ENCODE results near the gene CYB5R4. TPM values are rescaled to one million over a fixed set of nuclear protein-coding genes. Genes with fewer than 3 reads are reported as not detected.
A peak's percentile ranks its signal among the peaks of the same experiment; 100 is the strongest.

The CYB5R4 gene
- total RNA-seq, 1 experiment from 2014 or later = 24.0 TPM

- no peaks in the 10 kb centered on the region for H4K20me1 ChIP-seq (ENCODE audit: insufficient read depth)
- ATAC-seq = 0 out of 2 replicates have a peak, but pooled peaks have one; percentile 38
- RAD21 ChIA-PET (ENCODE audit: low non-redundant PET in 1 of 2, low total read pairs in 2 of 2, uncharacterized antibody in 2 of 2, unreplicated experiment in 2 of 2) = no interaction called here
- no peaks in the 10 kb centered on the region for H3K9me2 ChIP-seq (ENCODE audit: insufficient read depth)
- no peak overlapping the region for H3K27ac ChIP-seq (ENCODE audit: low read depth, low read length)
- no peaks in the 10 kb centered on the region for H3K79me2 ChIP-seq (ENCODE audit: insufficient read depth, low read length)
- no peaks in the 10 kb centered on the region for H3K27me3 ChIP-seq (ENCODE audit: insufficient read depth, low read length)
- no TSS peak for BruUV-seq (replicated peaks)
- H3K9ac ChIP-seq (ENCODE audit: low read length) = no peak overlapping the region
- no peak for DNase-seq (ENCODE audit: low read depth, low spot score)
- TF ChIP-seq POLR2A (IDR thresholded peaks at IDR 0.05; ENCODE audit: borderline replicate concordance, extremely low read depth, insufficient read depth, insufficient read length) (no peak), EZH2 (IDR thresholded peaks at IDR 0.05) (no peak), EGR1 (IDR thresholded peaks at IDR 0.05; ENCODE audit: low read depth) (0 out of 2 replicates have a peak, but pooled peaks have one; percentile 20)
- POLR2A ChIA-PET = no interaction called here
- no peak overlapping the region for H2AFZ ChIP-seq (ENCODE audit: low read depth, low read length, poor library complexity, severe bottlenecking)
- H3K9me3 ChIP-seq (ENCODE audit: control insufficient read depth in 1 of 2, insufficient read depth in 1 of 2, low read depth in 1 of 2, low read length in 2 of 2) = no peaks in the 10 kb centered on the region; a peak in 1 of 4 replicates
- no peaks in the 10 kb centered on the region for H3K36me3 ChIP-seq (ENCODE audit: control insufficient read depth in 1 of 2, insufficient read depth in 2 of 2, low read length in 2 of 2)
- CTCF ChIA-PET = no interaction called here
- no peak overlapping the region for H3K4me2 ChIP-seq (ENCODE audit: low read length)
- intact Hi-C loops (cut with micrococcal nuclease) = no loop called here
- H3K4me1 ChIP-seq (ENCODE audit: control insufficient read depth in 1 of 2, insufficient read depth in 2 of 2, low read length in 2 of 2) = peaks cover 0 to 10% of the 10 kb centered on the region in 2 experiments; a peak in 2 of 4 replicates
- H3K4me3 ChIP-seq (replicated peaks in 1 of 2; ENCODE audit: low read depth in 1 of 2, low read length in 2 of 2) = no peak overlapping the region
Observed at GRCh38 chr6:83976871-83977270, 117.4 kb downstream of the CYB5R4 start.

DNA sequence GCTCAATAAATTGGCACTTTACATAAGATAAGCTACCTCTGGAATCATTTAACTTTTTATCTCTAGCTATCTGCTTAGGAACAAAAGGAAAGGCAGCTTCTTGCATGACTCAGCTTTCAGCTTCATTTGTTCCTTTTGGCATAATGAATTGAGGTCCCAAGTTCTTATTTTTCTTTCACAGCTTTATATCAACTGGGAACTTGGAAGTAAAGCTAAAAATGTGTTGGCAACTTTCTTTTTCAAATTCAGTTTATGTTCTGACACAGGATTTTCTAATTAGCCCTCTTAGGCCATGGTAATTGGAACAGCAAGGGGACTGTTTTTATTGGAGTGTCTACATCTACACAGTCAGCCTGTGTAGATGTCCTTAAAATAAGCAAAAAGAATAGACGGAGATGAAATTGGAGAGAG lies 118.8 kb downstream of the CYB5R4 start:
- H2AFZ ChIP-seq (ENCODE audit: low read depth, low read length, poor library complexity, severe bottlenecking) = no peak overlapping the region
- H3K79me2 ChIP-seq (ENCODE audit: insufficient read depth, low read length) = no peaks in the 10 kb centered on the region
- ATAC-seq (no peak), DNase-seq (ENCODE audit: low read depth, low spot score) (no peak)
- H3K4me1 ChIP-seq (ENCODE audit: control insufficient read depth in 1 of 2, insufficient read depth in 2 of 2, low read length in 2 of 2) = peaks cover 0 to 10% of the 10 kb centered on the region in 2 experiments; a peak in 2 of 4 replicates
- no peak overlapping the region for H3K9ac ChIP-seq (ENCODE audit: low read length)
- H3K36me3 ChIP-seq (ENCODE audit: control insufficient read depth in 1 of 2, insufficient read depth in 2 of 2, low read length in 2 of 2) = no peaks in the 10 kb centered on the region
- no peak overlapping the region for H3K4me3 ChIP-seq (replicated peaks in 1 of 2; ENCODE audit: low read depth in 1 of 2, low read length in 2 of 2)
- POLR2A ChIA-PET = no interaction called here
- H4K20me1 ChIP-seq (ENCODE audit: insufficient read depth) = no peaks in the 10 kb centered on the region
- no peaks in the 10 kb centered on the region for H3K27me3 ChIP-seq (ENCODE audit: insufficient read depth, low read length)
- TF ChIP-seq CBX3 (IDR thresholded peaks at IDR 0.05; ENCODE audit: low read depth) = no peak
- TF ChIP-seq CEBPB (IDR thresholded peaks at IDR 0.05; ENCODE audit: low read depth) = no peak
- no peak for TF ChIP-seq RAD21 (IDR thresholded peaks at IDR 0.05; ENCODE audit: low read depth)
- TF ChIP-seq EZH2 (IDR thresholded peaks at IDR 0.05) = no peak
- TF ChIP-seq SP1 (IDR thresholded peaks at IDR 0.05; ENCODE audit: low read depth) = no peak
- TF ChIP-seq CTCF (IDR thresholded peaks at IDR 0.05 in 2 of 3, conservative IDR thresholded peaks at IDR 0.05 in 1 of 3; ENCODE audit: borderline replicate concordance in 1 of 3, insufficient read depth in 1 of 3, low read depth in 2 of 3, low read length in 2 of 3) = no peak
- TF ChIP-seq, protein P1, sequence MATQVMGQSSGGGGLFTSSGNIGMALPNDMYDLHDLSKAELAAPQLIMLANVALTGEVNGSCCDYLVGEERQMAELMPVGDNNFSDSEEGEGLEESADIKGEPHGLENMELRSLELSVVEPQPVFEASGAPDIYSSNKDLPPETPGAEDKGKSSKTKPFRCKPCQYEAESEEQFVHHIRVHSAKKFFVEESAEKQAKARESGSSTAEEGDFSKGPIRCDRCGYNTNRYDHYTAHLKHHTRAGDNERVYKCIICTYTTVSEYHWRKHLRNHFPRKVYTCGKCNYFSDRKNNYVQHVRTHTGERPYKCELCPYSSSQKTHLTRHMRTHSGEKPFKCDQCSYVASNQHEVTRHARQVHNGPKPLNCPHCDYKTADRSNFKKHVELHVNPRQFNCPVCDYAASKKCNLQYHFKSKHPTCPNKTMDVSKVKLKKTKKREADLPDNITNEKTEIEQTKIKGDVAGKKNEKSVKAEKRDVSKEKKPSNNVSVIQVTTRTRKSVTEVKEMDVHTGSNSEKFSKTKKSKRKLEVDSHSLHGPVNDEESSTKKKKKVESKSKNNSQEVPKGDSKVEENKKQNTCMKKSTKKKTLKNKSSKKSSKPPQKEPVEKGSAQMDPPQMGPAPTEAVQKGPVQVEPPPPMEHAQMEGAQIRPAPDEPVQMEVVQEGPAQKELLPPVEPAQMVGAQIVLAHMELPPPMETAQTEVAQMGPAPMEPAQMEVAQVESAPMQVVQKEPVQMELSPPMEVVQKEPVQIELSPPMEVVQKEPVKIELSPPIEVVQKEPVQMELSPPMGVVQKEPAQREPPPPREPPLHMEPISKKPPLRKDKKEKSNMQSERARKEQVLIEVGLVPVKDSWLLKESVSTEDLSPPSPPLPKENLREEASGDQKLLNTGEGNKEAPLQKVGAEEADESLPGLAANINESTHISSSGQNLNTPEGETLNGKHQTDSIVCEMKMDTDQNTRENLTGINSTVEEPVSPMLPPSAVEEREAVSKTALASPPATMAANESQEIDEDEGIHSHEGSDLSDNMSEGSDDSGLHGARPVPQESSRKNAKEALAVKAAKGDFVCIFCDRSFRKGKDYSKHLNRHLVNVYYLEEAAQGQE (IDR thresholded peaks at IDR 0.05; ENCODE audit: low read depth) = no peak
- TF ChIP-seq SIN3A (IDR thresholded peaks at IDR 0.05; ENCODE audit: low read depth) = no peak
- no peak for TF ChIP-seq ZFX (IDR thresholded peaks at IDR 0.05)
- no peak for TF ChIP-seq EGR1 (IDR thresholded peaks at IDR 0.05; ENCODE audit: low read depth)
- TF ChIP-seq FOSL1 (IDR thresholded peaks at IDR 0.05; ENCODE audit: low read depth) = no peak
- no peak for TF ChIP-seq YY1 (IDR thresholded peaks at IDR 0.05; ENCODE audit: extremely low read depth, insufficient replicate concordance, low read depth, low read length)
- no peak for TF ChIP-seq POLR2A (IDR thresholded peaks at IDR 0.05; ENCODE audit: borderline replicate concordance, extremely low read depth, insufficient read depth, insufficient read length)
- no peak for TF ChIP-seq ATF3 (IDR thresholded peaks at IDR 0.05)
- H3K9me3 ChIP-seq (ENCODE audit: control insufficient read depth in 1 of 2, insufficient read depth in 1 of 2, low read depth in 1 of 2, low read length in 2 of 2) = no peaks in the 10 kb centered on the region; a peak in 1 of 4 replicates
- no peak overlapping the region for H3K4me2 ChIP-seq (ENCODE audit: low read length)
- H3K9me2 ChIP-seq (ENCODE audit: insufficient read depth) = no peaks in the 10 kb centered on the region
- CTCF ChIA-PET = no interaction called here
- no peak overlapping the region for H3K27ac ChIP-seq (ENCODE audit: low read depth, low read length)
- intact Hi-C loops (cut with micrococcal nuclease) = no loop called here
- RAD21 ChIA-PET (ENCODE audit: low non-redundant PET in 1 of 2, low total read pairs in 2 of 2, uncharacterized antibody in 2 of 2, unreplicated experiment in 2 of 2) = no interaction called here
- BruUV-seq (replicated peaks) = no TSS peak

Data from HCT116 (cell line).